Measurements from ENCODE around the gene OR2A1.
"Not testable (repeated sequence)": the region's sequence is repeated elsewhere in the genome, so short reads cannot be mapped to it uniquely, and the experiment has no call there.

OR2A1 gene

DNA sequence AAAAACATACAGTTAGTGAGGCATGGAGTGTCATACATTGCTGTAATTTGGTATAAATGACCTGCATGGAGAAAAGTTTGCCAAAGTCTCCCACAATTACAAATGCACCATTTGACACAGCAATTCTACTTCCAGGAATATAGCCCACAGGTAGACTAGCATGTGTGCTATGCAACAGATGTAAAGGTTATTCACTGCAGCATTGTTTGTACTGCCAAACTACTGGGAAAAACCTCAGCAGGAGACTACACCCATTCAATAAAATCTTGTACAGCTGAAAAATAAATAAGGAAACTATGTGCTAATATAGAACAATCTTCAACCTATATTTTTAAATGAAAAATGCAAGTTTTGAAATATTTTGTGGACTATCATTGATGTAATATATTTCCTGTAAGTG is 17.8 kb downstream of the OR2A1 start:
- DNase-seq: not testable (repeated sequence)

DNA sequence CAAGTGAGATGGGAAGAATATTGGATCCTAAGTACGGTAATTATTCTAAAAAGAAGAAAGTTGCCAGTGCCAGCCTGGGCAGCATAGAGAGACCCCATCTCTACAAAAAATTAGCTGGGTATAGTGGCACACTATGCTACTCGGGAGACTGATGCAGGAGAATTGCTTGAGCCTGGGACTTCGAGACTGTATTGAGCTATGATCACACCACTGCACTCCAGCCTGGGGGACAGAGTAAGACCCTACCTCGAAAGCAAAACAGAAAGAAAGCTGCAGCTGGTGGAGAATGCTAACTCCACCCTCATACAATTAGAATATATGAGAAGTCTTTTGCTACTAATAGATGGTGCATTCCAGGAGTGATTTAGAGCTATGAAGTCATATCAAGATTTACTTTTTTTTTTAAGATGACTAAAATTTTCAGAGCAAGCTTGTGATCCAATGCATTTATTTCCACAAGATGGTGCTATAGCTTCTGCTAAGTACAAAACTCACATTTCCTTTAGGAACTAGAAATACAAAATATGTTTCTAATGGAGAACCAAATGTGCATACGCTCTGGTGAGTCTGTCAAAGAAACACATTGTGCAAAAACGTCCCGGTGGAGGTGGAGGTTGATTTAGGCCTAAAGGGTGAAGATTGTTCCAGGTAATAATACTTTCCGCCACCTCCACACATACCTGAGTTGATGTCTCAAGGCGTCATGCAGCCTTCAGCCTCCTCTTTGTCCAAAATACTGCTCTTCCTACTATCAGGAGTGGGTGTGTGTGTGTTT is 19.2 kb downstream of the OR2A1 start:
- DNase-seq: not testable (repeated sequence)

DNA sequence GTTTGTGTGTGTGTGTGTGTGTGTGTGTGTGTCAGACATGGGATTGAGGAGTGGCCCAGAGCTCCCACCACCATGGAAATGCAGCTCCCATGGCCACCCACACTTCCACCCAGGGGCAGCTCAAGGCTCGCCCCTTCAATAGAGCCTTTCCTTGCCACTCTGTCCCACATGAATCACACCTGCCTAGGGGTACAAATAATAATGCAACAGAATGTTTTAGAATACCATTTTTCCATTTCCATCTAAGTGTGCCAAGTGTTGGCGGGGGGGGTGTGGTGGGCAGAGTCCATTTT is 19.7 kb downstream of the OR2A1 start:
- DNase-seq: not testable (repeated sequence)

DNA sequence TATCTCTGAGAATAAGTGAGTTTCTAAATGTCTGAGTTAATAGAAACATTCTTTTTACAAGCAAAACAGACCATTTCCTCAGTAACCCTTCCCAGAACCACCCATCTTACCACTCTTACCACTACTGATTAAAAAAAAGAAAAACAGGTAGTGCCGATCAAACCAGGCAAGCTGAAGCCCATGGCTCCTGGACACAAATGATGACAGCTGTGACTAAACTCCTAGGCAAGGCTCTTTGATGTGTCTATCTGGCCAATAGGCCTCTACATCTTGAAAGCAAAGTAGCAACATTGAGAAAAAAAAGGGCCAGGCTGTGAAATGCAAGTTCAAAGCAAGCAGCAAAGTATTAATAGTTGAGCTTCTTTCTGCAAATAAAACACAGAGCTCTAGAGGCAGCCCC is 36.4 kb downstream of the OR2A1 start:
- not testable (repeated sequence) for DNase-seq

DNA sequence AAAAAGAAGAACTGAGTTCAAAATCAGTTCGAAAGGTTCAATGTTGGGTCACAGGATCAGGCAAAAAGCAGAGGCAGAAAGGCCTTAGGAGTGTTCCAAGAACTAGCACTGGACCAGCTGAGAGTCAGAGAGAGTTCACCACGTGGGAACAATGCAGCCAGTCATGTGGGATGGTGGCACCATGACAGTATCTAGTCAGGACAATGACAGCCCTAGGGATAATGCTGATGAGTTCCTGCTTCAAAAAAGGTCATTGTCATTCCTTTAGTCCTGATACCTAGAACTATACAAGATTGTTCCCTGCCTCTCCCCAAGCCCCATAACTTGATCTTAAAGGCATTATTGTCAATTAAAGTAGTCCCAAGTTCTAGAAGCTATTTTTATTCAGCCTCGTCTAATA is 39.4 kb downstream of the OR2A1 start:
- DNase-seq: not testable (repeated sequence)

DNA sequence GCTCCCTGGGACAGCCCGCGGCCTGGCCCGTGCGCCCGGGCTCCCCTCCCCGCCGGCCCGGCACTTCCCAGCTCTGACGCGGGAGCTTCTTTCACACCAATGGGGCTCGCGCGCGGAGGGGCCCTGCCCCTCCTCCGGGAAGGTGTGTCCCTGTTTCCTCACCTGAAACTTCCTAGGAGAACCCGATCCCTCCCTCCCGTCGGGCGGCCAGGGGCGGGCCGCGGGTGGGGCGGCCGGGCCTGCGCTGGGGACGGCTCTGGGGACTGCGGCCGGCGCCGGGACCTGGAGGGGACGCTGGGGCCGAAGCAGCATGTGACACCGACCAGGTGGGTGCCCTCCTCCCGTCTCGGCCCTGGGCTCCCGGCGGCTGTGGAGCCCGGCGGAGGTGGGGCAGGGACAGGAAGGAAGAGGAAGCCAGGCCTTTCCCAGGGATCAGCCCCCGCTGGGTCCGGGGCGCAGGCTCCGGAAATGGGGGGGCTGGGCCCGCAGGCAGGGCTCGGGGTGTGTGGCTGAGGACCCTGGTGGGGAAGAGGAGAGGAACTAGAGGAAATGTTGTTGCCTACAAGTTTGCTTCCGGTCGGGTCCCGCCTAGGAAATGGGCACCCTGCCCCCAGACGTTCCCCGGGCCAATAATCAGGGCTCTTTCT is 43.1 kb downstream of the OR2A1 start, which contains the start of gene ARHGEF5:
ARHGEF5 (plus strand) TSS at position 227 of the 647 bp plus-strand sequence. CDS start 7,268 bp downstream, outside the sequence.
- DNase-seq: not testable (repeated sequence)

DNA sequence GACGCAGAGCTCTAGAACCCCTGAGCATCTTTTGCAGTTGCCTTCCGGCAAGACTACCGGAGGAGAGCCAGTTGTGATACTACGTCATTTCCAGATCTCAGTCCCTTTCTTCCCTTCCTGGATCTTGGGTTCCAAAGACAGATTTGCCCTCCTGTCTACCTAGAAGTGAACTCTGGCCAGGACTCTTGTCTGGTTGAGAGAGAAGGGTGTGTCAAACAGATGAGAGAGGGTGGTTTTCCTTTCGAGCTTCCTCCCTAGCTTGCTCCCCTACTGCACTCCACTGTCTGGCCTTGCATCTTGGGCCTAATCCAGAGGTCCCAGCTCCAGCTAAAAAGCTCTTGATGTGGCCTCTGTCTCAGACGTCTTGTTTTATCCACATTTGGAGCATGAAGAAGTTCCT is 44.0 kb downstream of the OR2A1 start:
- DNase-seq: not testable (repeated sequence)

DNA sequence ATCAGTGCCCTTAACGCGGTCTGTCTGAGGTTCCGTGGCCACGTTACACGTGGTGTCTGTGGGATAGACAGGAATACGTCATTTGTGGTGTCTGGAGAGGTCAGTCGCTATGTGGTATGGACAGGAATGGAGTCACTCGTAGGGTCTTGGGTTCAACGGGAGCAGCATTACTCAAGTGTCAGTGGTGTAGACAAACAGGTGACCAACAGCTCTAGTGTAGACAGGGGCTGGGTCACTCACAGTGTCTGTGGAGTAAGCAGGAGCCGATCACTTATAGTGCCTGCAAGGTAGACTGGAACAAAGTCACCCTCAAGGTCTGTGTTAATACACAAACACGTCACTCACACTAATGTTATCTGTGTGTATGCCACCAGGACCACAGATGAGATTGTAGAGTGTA is 44.6 kb downstream of the OR2A1 start:
- not testable (repeated sequence) for DNase-seq

DNA sequence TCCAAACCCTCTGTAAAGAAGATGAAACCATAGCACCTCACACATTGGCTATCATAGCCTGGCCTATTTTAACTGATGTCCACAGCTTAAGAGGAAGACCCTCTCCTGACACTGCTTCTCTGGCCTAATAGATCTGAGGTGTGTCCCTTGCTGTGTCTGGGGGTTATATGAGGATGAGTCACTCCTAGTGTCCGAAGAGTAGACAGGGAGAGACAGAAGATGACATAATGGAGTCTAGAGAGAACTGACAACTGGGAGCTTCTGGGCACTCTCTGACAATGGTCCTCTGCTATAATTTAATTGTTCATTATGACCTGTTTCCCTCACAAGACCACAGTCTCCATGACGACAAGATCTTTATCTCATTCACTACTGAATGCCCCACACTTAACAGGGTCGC is 49.8 kb downstream of the OR2A1 start:
- not testable (repeated sequence) for DNase-seq

DNA sequence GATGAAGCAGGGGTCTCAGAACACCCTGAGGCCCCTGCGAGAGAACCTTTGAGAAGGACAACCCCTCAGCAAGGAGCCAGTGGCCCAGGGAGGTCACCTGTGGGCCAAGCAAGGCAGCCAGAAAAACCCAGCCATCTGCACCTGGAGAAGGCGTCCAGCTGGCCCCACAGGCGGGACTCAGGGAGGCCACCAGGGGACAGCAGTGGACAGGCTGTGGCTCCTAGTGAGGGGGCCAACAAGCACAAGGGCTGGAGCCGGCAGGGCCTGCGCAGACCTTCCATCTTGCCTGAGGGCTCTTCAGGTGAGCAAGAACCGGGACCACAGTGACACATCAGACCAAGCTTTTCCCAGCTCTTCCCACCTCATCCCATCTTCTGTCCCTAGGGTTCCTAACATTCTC is 53.3 kb downstream of the OR2A1 start:
- DNase-seq: not testable (repeated sequence)

DNA sequence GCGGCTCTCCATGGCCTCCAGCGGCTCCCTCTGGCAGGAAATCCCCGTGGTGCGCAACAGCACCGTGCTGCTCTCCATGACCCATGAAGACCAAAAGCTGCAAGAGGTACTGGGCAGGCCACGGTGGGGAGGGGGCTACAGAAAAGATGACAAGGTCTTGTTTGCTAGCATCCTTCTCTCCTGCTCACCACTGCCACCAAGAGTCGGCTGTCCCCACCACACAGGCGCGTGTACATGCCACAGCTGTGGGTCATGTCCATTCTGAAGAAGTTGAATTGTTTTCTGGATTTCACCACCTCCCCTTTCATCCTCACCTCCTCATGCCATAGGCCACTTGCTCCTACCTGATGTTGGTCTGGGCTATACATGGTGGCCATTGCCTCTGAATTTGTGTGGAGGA is 55.0 kb downstream of the OR2A1 start:
- not testable (repeated sequence) for DNase-seq

DNA sequence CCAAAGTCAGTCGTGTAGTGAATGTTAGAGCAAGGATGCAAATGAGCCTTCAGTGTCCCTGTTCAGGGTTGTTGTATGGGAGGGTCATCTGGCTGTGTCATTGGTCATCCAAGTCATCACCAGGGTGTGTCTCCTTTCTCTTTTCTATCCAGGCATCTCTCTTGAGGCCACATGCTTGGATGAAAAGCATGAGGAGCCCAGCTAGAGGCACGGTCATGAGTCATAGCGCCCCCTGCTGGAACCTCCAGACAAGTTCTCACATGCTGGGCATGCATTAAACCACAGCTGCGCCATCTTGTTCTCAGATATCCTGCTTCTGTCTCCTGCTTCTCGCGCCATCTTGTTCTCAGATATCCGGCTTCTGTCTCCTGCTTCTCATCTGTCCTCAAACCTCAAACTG is 57.0 kb downstream of the OR2A1 start:
- not testable (repeated sequence) for DNase-seq
